K562 (cell line): ENCODE data around the gene KIAA0513. TPM values are rescaled to one million over a fixed set of nuclear protein-coding genes. Genes with fewer than 3 reads are reported as not detected.

Experiments
- ATAC-seq: fragments of 200-7000 bp; cut with Tn5 transposase; 3 replicates; pipeline ENCODE4 v1.9.1; 2020; ENCODE audit warnings: moderate library complexity
- BruUV-seq: library from RNA; stranded (reverse); fragments of 400-500 nt; replicated peaks from 2 replicates; lab custom pipeline; 2021; lab: Mats Ljungman, UMichigan
- CTCF ChIA-PET: fragments of 300-600 bp; formaldehyde crosslinking; extraction: SDS; loops from one replicate; lab custom pipeline; 2021; ENCODE audit warnings: low intra/inter-chr PET ratio; lab: Yijun Ruan, JAX
- POLR2A ChIA-PET: fragments of 300-600, 350-650 bp; sonication (Branson Sonifier 250); formaldehyde crosslinking; extraction: SDS; loops from one replicate; lab custom pipeline; 2021; ENCODE audit warnings: antibody characterized with exemption, inconsistent platforms; lab: Yijun Ruan, JAX
- DNase-seq, 4 experiments: peaks; one replicate each; pipeline versions ENCODE4 v3.0.0 to v3.0.0-alpha.2; 2011 to 2018; ENCODE audit warnings: low spot score in 3 of 4, mixed read lengths in 3 of 4; ENCODE audit errors: extremely low read depth in 1 of 4
- FAIRE-seq: peaks from 2 replicates; lab custom pipeline; 2011; peaks lifted over from hg19 to GRCh38; lab: Jason Lieb, UNC
- H2AFZ ChIP-seq: 2 replicates; pipeline ENCODE4 v1.6.0; 2011; ENCODE audit warnings: low read depth, low read length, control low read depth, inconsistent platforms
- H3K27ac ChIP-seq: fragments of 200-600 bp; 3 replicates; pipeline ENCODE4 v1.8.0; 2011; ENCODE audit warnings: low read depth, mild to moderate bottlenecking, control low read depth, inconsistent platforms, low read length, moderate library complexity, mixed read lengths; ENCODE audit errors: extremely low read depth
- H3K27me3 ChIP-seq, 2 experiments: fragments of 300-600 bp in 1 of 2; 2 replicates in 1 of 2; 3 replicates in 1 of 2; pipeline versions ENCODE4 v1.6.0 to v1.8.0; 2011; ENCODE audit warnings: inconsistent platforms in 2 of 2, low read length in 2 of 2, mild to moderate bottlenecking in 1 of 2, mixed read lengths in 1 of 2, moderate library complexity in 1 of 2; ENCODE audit not compliant: control insufficient read depth in 2 of 2, insufficient read depth in 2 of 2
- H3K36me3 ChIP-seq: fragments of 300-600 bp; 3 replicates; pipeline ENCODE4 v1.8.0; 2011; ENCODE audit warnings: mild to moderate bottlenecking, low read length, inconsistent platforms; ENCODE audit not compliant: control insufficient read depth, insufficient read depth
- H3K4me1 ChIP-seq, 2 experiments: fragments of 200-600 bp in 1 of 2; replicated peaks in 1 of 2; 2 replicates in 1 of 2; 3 replicates in 1 of 2; pipeline versions ENCODE4 v1.5.1 to v1.8.0; 2011; ENCODE audit warnings: inconsistent platforms in 2 of 2, low read length in 2 of 2, mild to moderate bottlenecking in 1 of 2, mixed read lengths in 1 of 2, moderate library complexity in 1 of 2; ENCODE audit not compliant: control insufficient read depth in 2 of 2, insufficient read depth in 2 of 2
- H3K4me2 ChIP-seq: 2 replicates; pipeline ENCODE4 v1.6.1; 2011; ENCODE audit warnings: low read length, control low read depth, inconsistent platforms, mixed read lengths; ENCODE audit not compliant: insufficient read depth
- H3K4me3 ChIP-seq: fragments of 200-600 bp; sonication (generic), shearing (Covaris generic); 2 replicates; pipeline ENCODE4 v1.5.1; 2016; ENCODE audit warnings: control low read depth, inconsistent platforms
- H3K79me2 ChIP-seq: fragments of 200-600 bp; 3 replicates; pipeline ENCODE4 v1.8.0; 2011; ENCODE audit warnings: low read length, inconsistent platforms; ENCODE audit not compliant: control insufficient read depth, insufficient read depth
- H3K9ac ChIP-seq, 2 experiments: 2 replicates each; pipeline versions ENCODE4 v1.6.0 to v1.6.1; 2011; ENCODE audit warnings: low read depth in 2 of 2, low read length in 2 of 2, control low read depth in 1 of 2, inconsistent platforms in 1 of 2, mild to moderate bottlenecking in 1 of 2, mixed read lengths in 1 of 2; ENCODE audit not compliant: insufficient read depth in 1 of 2
- H3K9me1 ChIP-seq: one replicate; pipeline ENCODE4 v1.6.0; 2011; ENCODE audit warnings: inconsistent platforms, mild to moderate bottlenecking, low read length, moderate library complexity; ENCODE audit not compliant: control insufficient read depth, insufficient read depth
- H3K9me3 ChIP-seq: replicated peaks from 2 replicates; pipeline ENCODE4 v1.5.1; 2011; ENCODE audit warnings: low read depth, low read length, inconsistent platforms; ENCODE audit not compliant: control insufficient read depth, insufficient read depth
- H4K20me1 ChIP-seq: replicated peaks from 2 replicates; pipeline ENCODE4 v1.6.1; 2011; ENCODE audit warnings: low read length, inconsistent platforms, mixed read lengths; ENCODE audit not compliant: control insufficient read depth, insufficient read depth
- BDP1 ChIP-seq: IDR thresholded peaks from 3 replicates; pipeline ENCODE4 v1.6.1; 2011; ENCODE audit not compliant: insufficient read length, insufficient read depth
- COPS2 ChIP-seq: fragments of 450-650 bp; conservative IDR thresholded peaks from 2 replicates; pipeline ENCODE4 v1.6.1; 2016; ENCODE audit warnings: mild to moderate bottlenecking, moderate library complexity
- E2F6 ChIP-seq, 2 experiments: IDR thresholded peaks; 2 replicates each; pipeline ENCODE4 v1.6.1; 2011; ENCODE audit warnings: borderline replicate concordance in 1 of 2, control low read depth in 1 of 2, low read depth in 1 of 2, low read length in 1 of 2, mild to moderate bottlenecking in 1 of 2, mixed read lengths in 1 of 2, moderate library complexity in 1 of 2; ENCODE audit not compliant: insufficient read depth in 1 of 2, insufficient read length in 1 of 2, poor library complexity in 1 of 2, severe bottlenecking in 1 of 2; ENCODE audit errors: extremely low read depth in 1 of 2
- GATAD2A ChIP-seq: fragments of 450-650 bp; IDR thresholded peaks from 2 replicates; pipeline ENCODE4 v1.6.1; 2017
- NR0B1 ChIP-seq: fragments of 450-650 bp; IDR thresholded peaks from one replicate; pipeline ENCODE4 v1.6.1; 2018; ENCODE audit warnings: mild to moderate bottlenecking, moderate library complexity; ENCODE audit not compliant: partially characterized antibody
- POLR2AphosphoS2 ChIP-seq: IDR thresholded peaks from 2 replicates; pipeline ENCODE4 v1.6.1; 2012; ENCODE audit warnings: low read length, improper control_type of control experiment
- SMARCC2 ChIP-seq: fragments of 450-650 bp; IDR thresholded peaks from 2 replicates; pipeline ENCODE4 v1.6.1; 2017; ENCODE audit warnings: antibody characterized with exemption, moderate library complexity, mild to moderate bottlenecking, low read depth
- ZNF584 ChIP-seq: fragments of 200-800 bp; sonication (Bioruptor generic); IDR thresholded peaks from 2 replicates; pipeline ENCODE4 v1.6.1; 2016; ENCODE audit warnings: low read depth, mild to moderate bottlenecking, missing genetic modification characterization, missing compliant biosample characterization
- WGBS: fragments of 100-300 bp; shearing (Covaris generic); methylation state at CpG from one replicate; pipeline ENCODE4 v1.1.6; 2016; ENCODE audit warnings: low coverage, mixed read lengths; ENCODE audit not compliant: insufficient coverage; ENCODE audit errors: missing lambda C conversion rate; 5-methylcytosine and 5-hydroxymethylcytosine counted together
- in situ Hi-C: fragments of 300-500 bp; cut with MboI; formaldehyde crosslinking; loops from 4 replicates; pipeline ENCODE4 v1.15.0; 2018; ENCODE audit warnings: inconsistent platforms, mixed read lengths
- intact Hi-C: fragments of 100-400 bp; cut with micrococcal nuclease; formaldehyde crosslinking; loops from 2 replicates; pipeline ENCODE4 v1.14.2; 2022
- polyA plus RNA-seq, 8 experiments: library from polyadenylated mRNA; depleted of rRNA in 4 of 8; stranded (reverse) in 5 of 8; unstranded in 3 of 8; fragments of >200 nt; fragmentation: Nextera tagmentation in 2 of 8; fragmentation: Illumina TruSeq in 1 of 8; extraction: Ambion mirVana in 2 of 8; extraction: Trizol in 1 of 8; gene quantifications; 2 replicates each; pipeline versions ENCODE4 v1.2.1 to v1.2.3, GENCODE V29; 2011 to 2014; ENCODE audit warnings: inconsistent platforms in 1 of 8, missing spikeins in 1 of 8
- total RNA-seq, 7 experiments: library from RNA; depleted of rRNA in 6 of 7; stranded (reverse); fragments of >200 nt in 6 of 7; fragmentation: Illumina TruSeq in 2 of 7; extraction: Trizol in 2 of 7; gene quantifications; 2 replicates each; pipeline versions ENCODE4 v1.2.1 to v1.2.3, GENCODE V29; 2011 to 2021; ENCODE audit warnings: low replicate concordance in 1 of 7
- TF ChIP-seq, protein P1 (sequence below): fragments of 250-450 bp; sonication (Bioruptor Pico); IDR thresholded peaks from 2 replicates; pipeline ENCODE4 v1.5.0; 2022; ENCODE audit warnings: mild to moderate bottlenecking

KIAA0513 gene
- total and polyA plus RNA-seq, 9 of the 15 experiments (the other 6 are each of a cell fraction or from before 2014, with no cell fraction given), result 0.18 to 13.7 (median 10.2) TPM

DNA sequence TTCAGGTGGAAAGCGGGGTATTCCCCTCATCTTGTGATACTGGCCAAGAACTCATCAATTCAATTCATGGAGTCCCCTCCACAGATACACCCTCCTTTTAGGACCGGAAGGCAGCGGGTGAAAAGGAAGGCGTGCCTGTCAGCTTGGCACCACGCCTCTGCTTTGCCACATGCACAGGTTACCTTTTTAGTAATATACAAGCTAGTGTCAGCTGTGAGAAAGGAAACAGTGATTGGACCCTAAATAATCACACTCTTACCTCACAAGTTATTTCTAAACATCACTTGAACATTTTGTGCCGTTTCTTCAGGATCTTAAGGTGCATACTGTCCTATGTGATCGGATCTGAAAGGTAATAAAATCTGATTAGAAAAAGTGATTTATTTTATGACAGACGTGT lies 31.9 kb upstream of the KIAA0513 start:
- CTCF ChIA-PET, result no interaction called here
- BruUV-seq, result no TSS peak
- Histone ChIP-seq H3K4me2 (no peak overlapping the region), H3K27me3 (no peaks in the 10 kb centered on the region), H3K27ac (no peak overlapping the region), H3K9me3 (no peaks in the 10 kb centered on the region), H3K79me2 (peaks cover 44% of the 10 kb centered on the region), H3K9me1 (no peaks in the 10 kb centered on the region), H3K4me1 (peaks cover 6 to 12% of the 10 kb centered on the region in 2 experiments), H3K36me3 (peaks cover 65% of the 10 kb centered on the region), H2AFZ (no peak overlapping the region), H3K4me3 (no peak overlapping the region), H3K9ac (no peak overlapping the region), H4K20me1 (peaks cover 2% of the 10 kb centered on the region; the same call in 1 of the 2 replicates)
- POLR2A ChIA-PET, result interaction anchor here (3.5 kb wide), 1 partner anchor 9 kb away, joined by 15 read pairs; no protein-coding TSS in a partner anchor
- WGBS, result 94% methylated on average over 8 of the region's 8 CpGs
- in situ Hi-C loops (no loop called here), intact Hi-C loops (no loop called here)
- no peak for FAIRE-seq
- peak; percentile 0; the same call in 1 of the 2 replicates for TF ChIP-seq ZNF584
- no peak for TF ChIP-seq SMARCC2
- ATAC-seq, result no peak
- DNase-seq, result no peak

- Histone ChIP-seq H3K9ac (0 out of 4 replicates have a peak overlapping the region, but pooled peaks of 1 of the 2 experiments have one; percentile 65), H3K27ac (no peak overlapping the region), H3K79me2 (peaks cover 51% of the 10 kb centered on the region), H2AFZ (no peak overlapping the region), H4K20me1 (peaks cover 5% of the 10 kb centered on the region; the same call in 1 of the 2 replicates), H3K4me2 (no peak overlapping the region), H3K9me3 (no peaks in the 10 kb centered on the region), H3K9me1 (peaks cover under 1% of the 10 kb centered on the region), H3K4me3 (no peak overlapping the region), H3K36me3 (peaks cover 63% of the 10 kb centered on the region), H3K4me1 (peaks cover 13 to 17% of the 10 kb centered on the region in 2 experiments), H3K27me3 (no peaks in the 10 kb centered on the region)
- POLR2A ChIA-PET, result interaction anchor here (0.8 to 3.5 kb wide), 4 partner anchors 8 to 16 kb away, joined by 3 to 15 read pairs (median 4); partner anchors contain the start of gene ZDHHC7
- intact Hi-C loops, result no loop called here
- BruUV-seq, result no TSS peak
- DNase-seq (no peak), FAIRE-seq (no peak), ATAC-seq (no peak)
- in situ Hi-C loops, result no loop called here
- 92% methylated on average over 11 of the region's 11 CpGs for WGBS
- CTCF ChIA-PET, result interaction anchor here (0.6 kb wide), 1 partner anchor 133 kb away, joined by 3 read pairs; no protein-coding TSS in a partner anchor
- TF ChIP-seq, protein P1, sequence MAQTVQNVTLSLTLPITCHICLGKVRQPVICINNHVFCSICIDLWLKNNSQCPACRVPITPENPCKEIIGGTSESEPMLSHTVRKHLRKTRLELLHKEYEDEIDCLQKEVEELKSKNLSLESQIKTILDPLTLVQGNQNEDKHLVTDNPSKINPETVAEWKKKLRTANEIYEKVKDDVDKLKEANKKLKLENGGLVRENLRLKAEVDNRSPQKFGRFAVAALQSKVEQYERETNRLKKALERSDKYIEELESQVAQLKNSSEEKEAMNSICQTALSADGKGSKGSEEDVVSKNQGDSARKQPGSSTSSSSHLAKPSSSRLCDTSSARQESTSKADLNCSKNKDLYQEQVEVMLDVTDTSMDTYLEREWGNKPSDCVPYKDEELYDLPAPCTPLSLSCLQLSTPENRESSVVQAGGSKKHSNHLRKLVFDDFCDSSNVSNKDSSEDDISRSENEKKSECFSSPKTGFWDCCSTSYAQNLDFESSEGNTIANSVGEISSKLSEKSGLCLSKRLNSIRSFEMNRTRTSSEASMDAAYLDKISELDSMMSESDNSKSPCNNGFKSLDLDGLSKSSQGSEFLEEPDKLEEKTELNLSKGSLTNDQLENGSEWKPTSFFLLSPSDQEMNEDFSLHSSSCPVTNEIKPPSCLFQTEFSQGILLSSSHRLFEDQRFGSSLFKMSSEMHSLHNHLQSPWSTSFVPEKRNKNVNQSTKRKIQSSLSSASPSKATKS (CRISPR knock-in tag), result no peak
- TF ChIP-seq E2F6 (IDR thresholded peaks at IDR 0.05; ENCODE audit: borderline replicate concordance in 1 of 2, extremely low read depth in 1 of 2, insufficient read depth in 1 of 2, insufficient read length in 1 of 2, low read depth in 1 of 2, low read length in 1 of 2, poor library complexity in 1 of 2, severe bottlenecking in 1 of 2) (no peak), POLR2AphosphoS2 (no peak), COPS2 (no peak), GATAD2A (no peak), NR0B1 (no peak), BDP1 (no peak)
These were observed 31.2 kb upstream of the KIAA0513 start for GRCh38 chr16:84996365-84996764.
